Stimulated activated naive CD4-positive, alpha-beta T cell (primary cell): Measurements from ENCODE around the gene HAUS5.
"Not testable (repeated sequence)": the region's sequence is repeated elsewhere in the genome, so short reads cannot be mapped to it uniquely, and the experiment has no call there.

Experiments used
- DNase-seq, 6 experiments: peaks; one replicate each; lab custom pipeline; 2025; lab: John Stamatoyannopoulos, UW

HAUS5 gene

GRCh38 chr19:35643255-35644205, 31.0 kb downstream of the HAUS5 start:
- DNase-seq: peak; percentile 63 to 94 (median 82)

- DNase-seq: peak; percentile 88 to 94 (median 90)
Measured at GRCh38 chr19:35644206-35644986, 31.9 kb downstream of the HAUS5 start.

GRCh38 chr19:35644987-35645679, 32.6 kb downstream of the HAUS5 start:
- DNase-seq: peak; percentile 27 to 74 (median 62)

GRCh38 chr19:35645680-35646511, 33.4 kb downstream of the HAUS5 start:
- no peak for DNase-seq

GRCh38 chr19:35648017-35648961, 35.8 kb downstream of the HAUS5 start, which contains the start of gene COX6B1:
Gene COX6B1, plus strand, starts transcription at chr19:35648323. Its CDS starts 2,921 bp downstream, at chr19:35651244.
- DNase-seq: peak; percentile 71 to 92 (median 90)

- DNase-seq: no peak
Measured at GRCh38 chr19:35650581-35650980, 38.0 kb downstream of the HAUS5 start.

GRCh38 chr19:35654828-35655227, 42.3 kb downstream of the HAUS5 start:
- DNase-seq: not testable (repeated sequence)

GRCh38 chr19:35655600-35655999, 43.1 kb downstream of the HAUS5 start:
- no peak for DNase-seq

GRCh38 chr19:35656700-35657099, 44.2 kb downstream of the HAUS5 start:
- DNase-seq: no peak

- no peak for DNase-seq
Measured at GRCh38 chr19:35657904-35658700, 45.6 kb downstream of the HAUS5 start.

GRCh38 chr19:35661995-35662340, 49.4 kb downstream of the HAUS5 start:
- no peak for DNase-seq

- DNase-seq: no peak
Measured at GRCh38 chr19:35663981-35664380, 51.4 kb downstream of the HAUS5 start.

- no peak for DNase-seq
Measured at GRCh38 chr19:35665157-35665556, 52.6 kb downstream of the HAUS5 start.

- DNase-seq: no peak
Measured at GRCh38 chr19:35665604-35666003, 53.1 kb downstream of the HAUS5 start.

- DNase-seq: no peak
Measured at GRCh38 chr19:35666251-35666913, 53.8 kb downstream of the HAUS5 start, which contains the start of gene UPK1A. Gene UPK1A, plus strand, starts transcription at chr19:35666517. Its CDS starts 296 bp downstream, at chr19:35666813.

- no peak for DNase-seq
Measured at GRCh38 chr19:35669566-35669965, 57.0 kb downstream of the HAUS5 start.

- DNase-seq: no peak
Measured at GRCh38 chr19:35669974-35670373, 57.4 kb downstream of the HAUS5 start.

- DNase-seq: no peak
Measured at GRCh38 chr19:35670686-35671085, 58.2 kb downstream of the HAUS5 start.

GRCh38 chr19:35671818-35672217, 59.3 kb downstream of the HAUS5 start:
- no peak for DNase-seq
